A549 (cell line): ENCODE measurements around the gene HOXD12. TPM values are rescaled to one million over a fixed set of nuclear protein-coding genes. Genes with fewer than 3 reads are reported as not detected.

ENCODE experiments used
- ATAC-seq, 2 experiments: fragments of 200-7000 bp in 1 of 2; fragments of >200 bp in 1 of 2; cut with Nextera tagmentation in 1 of 2; cut with Tn5 transposase in 1 of 2; 3 replicates each; pipeline versions ENCODE4 v1.8.0 to v1.9.1; 2018 to 2020; ENCODE audit warnings: mild to moderate bottlenecking in 1 of 2, moderate library complexity in 1 of 2
- CTCF ChIA-PET: fragments of 300-600 bp; sonication (Branson Sonifier 250); formaldehyde crosslinking; extraction: SDS; loops from one replicate; lab custom pipeline; 2021; ENCODE audit warnings: antibody characterized with exemption, inconsistent platforms; lab: Yijun Ruan, JAX
- POLR2A ChIA-PET: fragments of 350-600 bp; formaldehyde crosslinking; extraction: SDS; loops from one replicate; lab custom pipeline; 2021; ENCODE audit warnings: antibody characterized with exemption, inconsistent platforms; lab: Yijun Ruan, JAX
- DNase-seq, 2 experiments: peaks; one replicate each; pipeline versions ENCODE4 v3.0.0 to v3.0.0-alpha.2; 2011 to 2016; ENCODE audit warnings: low read depth in 1 of 2, low spot score in 1 of 2
- FAIRE-seq: peaks from 2 replicates; lab custom pipeline; 2011; peaks lifted over from hg19 to GRCh38; lab: Jason Lieb, UNC
- H3K27ac ChIP-seq, 2 experiments: fragments of >200 bp; sonication (Bioruptor Twin); formaldehyde crosslinking; 3 replicates each; pipeline ENCODE4 v1.5.1; 2016 to 2017
- H3K4me1 ChIP-seq: fragments of >200 bp; sonication (Bioruptor Twin); formaldehyde crosslinking; 3 replicates; pipeline ENCODE4 v1.6.1; 2016
- H3K4me2 ChIP-seq: fragments of >200 bp; sonication (Bioruptor Twin); formaldehyde crosslinking; 3 replicates; pipeline ENCODE4 v1.6.1; 2016
- H3K4me3 ChIP-seq: fragments of >200 bp; sonication (Bioruptor Twin); formaldehyde crosslinking; 3 replicates; pipeline ENCODE4 v1.5.1; 2016
- H3K9me3 ChIP-seq: fragments of >200 bp; sonication (Bioruptor Twin); formaldehyde crosslinking; 3 replicates; pipeline ENCODE4 v1.6.1; 2016
- CBX2 ChIP-seq: fragments of 200-600 bp; sonication (generic); IDR thresholded peaks from 2 replicates; pipeline ENCODE4 v1.6.1; 2016; ENCODE audit warnings: low read depth, mild to moderate bottlenecking, borderline replicate concordance
- EHMT2 ChIP-seq: fragments of 200-600 bp; sonication (generic); IDR thresholded peaks from 2 replicates; pipeline ENCODE4 v1.6.1; 2016; ENCODE audit warnings: antibody characterized with exemption, low read depth, mild to moderate bottlenecking, moderate library complexity
- FOSB ChIP-seq: fragments of 250-450 bp; sonication (Bioruptor Pico); IDR thresholded peaks from 2 replicates; pipeline ENCODE4 v1.5.0; 2020; ENCODE audit warnings: mild to moderate bottlenecking, moderate library complexity
- FOSL2 ChIP-seq, 2 experiments: fragments of 450-650 bp in 1 of 2; fragments of >200 bp in 1 of 2; sonication (Bioruptor Twin) in 1 of 2; formaldehyde crosslinking; IDR thresholded peaks; 2 replicates each; pipeline versions ENCODE4 v1.5.0 to v1.6.1; 2016 to 2020; ENCODE audit warnings: mild to moderate bottlenecking in 1 of 2, moderate library complexity in 1 of 2
- HOXB13 ChIP-seq: fragments of 250-450 bp; sonication (Bioruptor Pico); IDR thresholded peaks from 2 replicates; pipeline ENCODE4 v1.5.0; 2020; ENCODE audit warnings: low read depth, mild to moderate bottlenecking, moderate library complexity
- MAFK ChIP-seq: fragments of 450-650 bp; IDR thresholded peaks from 2 replicates; pipeline ENCODE4 v1.6.1; 2014; ENCODE audit not compliant: partially characterized antibody
- MAZ ChIP-seq: fragments of 150-350 bp; IDR thresholded peaks from 2 replicates; pipeline ENCODE4 v1.6.1; 2014; ENCODE audit warnings: antibody characterized with exemption, low read depth, low read length, borderline replicate concordance
- SMC3 ChIP-seq: fragments of >200 bp; sonication (Bioruptor Twin); formaldehyde crosslinking; IDR thresholded peaks from 3 replicates; pipeline ENCODE4 v1.6.1; 2018; ENCODE audit warnings: inconsistent platforms
- ZFP36 ChIP-seq: fragments of 450-650 bp; IDR thresholded peaks from 2 replicates; pipeline ENCODE4 v1.6.1; 2014; ENCODE audit warnings: borderline replicate concordance; ENCODE audit not compliant: partially characterized antibody
- WGBS: methylation state at CpG from one replicate; pipeline ENCODE4 v1.1.6; 2017; ENCODE audit errors: missing lambda C conversion rate; 5-methylcytosine and 5-hydroxymethylcytosine counted together
- polyA plus RNA-seq, 4 experiments: library from polyadenylated mRNA; depleted of rRNA in 3 of 4; stranded (reverse); fragments of >200 nt; fragmentation: RNase III in 1 of 4; extraction: RNeasy Plus Mini Kit Qiagen cat#74134 plus additional on column Dnase treatment in 1 of 4; gene quantifications; 2 replicates in 3 of 4; 3 replicates in 1 of 4; pipeline ENCODE4 v1.2.3, GENCODE V29; 2011 to 2017
- TF ChIP-seq, protein P1 (sequence below): fragments of >200 bp; sonication (Bioruptor Twin); formaldehyde crosslinking; IDR thresholded peaks from 3 replicates; pipeline ENCODE4 v1.6.1; 2016
- TF ChIP-seq, protein P2 (sequence below): IDR thresholded peaks from 2 replicates; pipeline ENCODE4 v1.6.1; 2012
- TF ChIP-seq, protein P3 (sequence below): fragments of 250-450 bp; sonication (Bioruptor Pico); IDR thresholded peaks from 2 replicates; pipeline ENCODE4 v1.5.0; 2021; ENCODE audit warnings: mild to moderate bottlenecking, moderate library complexity, borderline replicate concordance
- TF ChIP-seq, protein P4 (sequence below): fragments of 450-650 bp; IDR thresholded peaks from 2 replicates; pipeline ENCODE4 v1.6.1; 2014; ENCODE audit warnings: antibody characterized with exemption
- TF ChIP-seq, protein P5 (sequence below): fragments of 250-450 bp; sonication (Bioruptor Pico); IDR thresholded peaks from 2 replicates; pipeline ENCODE4 v1.5.0; 2020; ENCODE audit warnings: low read depth, mild to moderate bottlenecking, moderate library complexity

Gene HOXD12
- polyA plus RNA-seq, 2 of the 4 experiments (the other 2 are of a cell fraction): not detected

DNA sequence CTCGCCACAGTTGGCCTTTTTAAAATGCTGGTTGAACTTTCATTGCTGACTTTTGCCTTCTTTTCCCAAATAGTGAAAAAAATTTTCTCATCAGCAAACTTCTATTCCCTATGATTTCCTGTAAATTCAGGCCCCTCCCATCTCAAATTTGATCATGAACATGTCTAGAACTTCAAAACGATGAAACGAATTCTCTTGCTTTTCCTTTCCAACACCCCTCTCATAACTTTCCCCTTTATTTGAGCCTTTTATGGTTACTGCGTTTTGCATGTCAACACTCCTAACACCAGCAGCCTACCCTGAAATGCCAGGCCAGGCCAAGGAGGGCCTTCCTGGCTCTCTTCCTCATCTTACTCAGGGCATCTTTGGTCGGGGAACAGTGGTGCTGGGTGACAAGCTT, 8.7 kb upstream of the HOXD12 start:
- H3K4me1 ChIP-seq: peaks cover 5% of the 10 kb centered on the region; the same call in 1 of the 3 replicates
- CTCF ChIA-PET: interaction anchor here (1.4 to 2.2 kb wide), 3 partner anchors 11 to 401 kb away, joined by 4 to 8 read pairs (median 6); no protein-coding TSS in a partner anchor
- 60% methylated on average over 5 of the region's 5 CpGs for WGBS
- POLR2A ChIA-PET: no interaction called here
- no peak overlapping the region for H3K4me2 ChIP-seq
- FAIRE-seq (no peak), ATAC-seq (no peak)
- H3K4me3 ChIP-seq: no peak overlapping the region
- TF ChIP-seq, protein P1, sequence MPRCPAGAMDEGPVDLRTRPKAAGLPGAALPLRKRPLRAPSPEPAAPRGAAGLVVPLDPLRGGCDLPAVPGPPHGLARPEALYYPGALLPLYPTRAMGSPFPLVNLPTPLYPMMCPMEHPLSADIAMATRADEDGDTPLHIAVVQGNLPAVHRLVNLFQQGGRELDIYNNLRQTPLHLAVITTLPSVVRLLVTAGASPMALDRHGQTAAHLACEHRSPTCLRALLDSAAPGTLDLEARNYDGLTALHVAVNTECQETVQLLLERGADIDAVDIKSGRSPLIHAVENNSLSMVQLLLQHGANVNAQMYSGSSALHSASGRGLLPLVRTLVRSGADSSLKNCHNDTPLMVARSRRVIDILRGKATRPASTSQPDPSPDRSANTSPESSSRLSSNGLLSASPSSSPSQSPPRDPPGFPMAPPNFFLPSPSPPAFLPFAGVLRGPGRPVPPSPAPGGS: no peak
- TF ChIP-seq HOXB13 (no peak), FOSL2 (IDR thresholded peaks at IDR 0.05) (no peak), FOSL2 (CRISPR knock-in tag; IDR thresholded peaks at IDR 0.05) (no peak), MAZ (no peak), ZFP36 (no peak), FOSB (CRISPR knock-in tag) (no peak), CBX2 (no peak)
- TF ChIP-seq, protein P2, sequence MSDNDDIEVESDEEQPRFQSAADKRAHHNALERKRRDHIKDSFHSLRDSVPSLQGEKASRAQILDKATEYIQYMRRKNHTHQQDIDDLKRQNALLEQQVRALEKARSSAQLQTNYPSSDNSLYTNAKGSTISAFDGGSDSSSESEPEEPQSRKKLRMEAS: no peak
- TF ChIP-seq, protein P3, sequence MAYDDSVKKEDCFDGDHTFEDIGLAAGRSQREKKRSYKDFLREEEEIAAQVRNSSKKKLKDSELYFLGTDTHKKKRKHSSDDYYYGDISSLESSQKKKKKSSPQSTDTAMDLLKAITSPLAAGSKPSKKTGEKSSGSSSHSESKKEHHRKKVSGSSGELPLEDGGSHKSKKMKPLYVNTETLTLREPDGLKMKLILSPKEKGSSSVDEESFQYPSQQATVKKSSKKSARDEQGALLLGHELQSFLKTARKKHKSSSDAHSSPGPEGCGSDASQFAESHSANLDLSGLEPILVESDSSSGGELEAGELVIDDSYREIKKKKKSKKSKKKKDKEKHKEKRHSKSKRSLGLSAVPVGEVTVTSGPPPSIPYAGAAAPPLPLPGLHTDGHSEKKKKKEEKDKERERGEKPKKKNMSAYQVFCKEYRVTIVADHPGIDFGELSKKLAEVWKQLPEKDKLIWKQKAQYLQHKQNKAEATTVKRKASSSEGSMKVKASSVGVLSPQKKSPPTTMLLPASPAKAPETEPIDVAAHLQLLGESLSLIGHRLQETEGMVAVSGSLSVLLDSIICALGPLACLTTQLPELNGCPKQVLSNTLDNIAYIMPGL (CRISPR knock-in tag): no peak
- TF ChIP-seq, all 56 proteins: peak for 0
- Histone ChIP-seq H3K27ac (no peak overlapping the region), H3K9me3 (no peaks in the 10 kb centered on the region)
- DNase-seq: no peak

DNA sequence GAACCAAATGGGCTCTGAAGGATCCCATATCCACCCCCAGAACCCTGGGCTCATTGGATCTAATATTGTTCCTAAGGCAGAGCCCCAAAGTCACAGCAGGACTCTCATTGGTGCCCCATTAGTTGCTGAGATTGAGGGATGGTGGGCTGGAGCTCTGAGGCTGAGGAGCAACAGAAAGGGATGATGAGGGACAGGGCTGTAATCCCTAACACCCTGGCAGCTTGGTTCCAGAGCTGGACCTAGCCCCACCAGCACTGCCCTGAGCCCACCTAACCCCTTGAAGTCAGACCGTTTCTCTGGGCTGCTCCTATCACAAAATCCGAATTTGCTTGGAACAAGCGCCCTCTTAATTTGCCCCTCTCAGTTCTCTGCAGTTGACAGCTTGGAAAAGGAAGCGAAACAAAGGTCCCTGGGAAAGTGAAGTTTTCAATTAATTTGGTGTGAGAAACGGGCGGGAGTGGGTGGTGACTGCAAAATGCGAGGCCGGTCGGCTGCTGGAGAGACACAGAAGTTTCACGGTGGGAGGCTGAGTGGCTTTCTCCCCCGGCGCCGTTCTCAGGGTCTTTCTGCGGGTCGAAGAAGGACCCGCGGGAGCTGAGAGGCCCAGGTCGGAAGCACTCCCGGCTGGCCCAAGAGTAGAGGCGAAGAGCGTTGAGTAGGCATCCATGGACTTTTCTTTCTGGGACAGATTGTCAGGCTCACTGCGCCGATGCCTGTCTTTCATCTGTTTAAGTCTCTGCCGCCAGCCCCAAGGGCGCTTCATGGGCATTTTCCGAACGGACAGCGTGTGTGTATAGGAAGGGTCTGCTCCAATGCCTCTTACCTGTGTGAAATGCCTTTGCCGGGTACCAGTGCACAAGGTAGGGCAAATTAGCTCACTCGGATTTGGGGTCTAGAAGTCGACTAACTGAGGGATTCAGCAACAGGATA, 8.0 kb upstream of the HOXD12 start:
- Histone ChIP-seq H3K4me2 (no peak overlapping the region), H3K9me3 (no peaks in the 10 kb centered on the region), H3K4me1 (peaks cover 2% of the 10 kb centered on the region; the same call in 1 of the 3 replicates), H3K27ac (no peak overlapping the region), H3K4me3 (no peak overlapping the region)
- 73% methylated on average over 31 of the region's 31 CpGs for WGBS
- TF ChIP-seq MAFK (no peak), FOSL2 (IDR thresholded peaks at IDR 0.05) (no peak), FOSL2 (CRISPR knock-in tag; IDR thresholded peaks at IDR 0.05) (no peak), CBX2 (no peak)
- no peak for DNase-seq
- CTCF ChIA-PET: interaction anchor here (1.4 to 2.2 kb wide), 3 partner anchors 12 to 401 kb away, joined by 4 to 8 read pairs (median 6); no protein-coding TSS in a partner anchor
- no peak for FAIRE-seq
- ATAC-seq: no peak
- POLR2A ChIA-PET: no interaction called here

DNA sequence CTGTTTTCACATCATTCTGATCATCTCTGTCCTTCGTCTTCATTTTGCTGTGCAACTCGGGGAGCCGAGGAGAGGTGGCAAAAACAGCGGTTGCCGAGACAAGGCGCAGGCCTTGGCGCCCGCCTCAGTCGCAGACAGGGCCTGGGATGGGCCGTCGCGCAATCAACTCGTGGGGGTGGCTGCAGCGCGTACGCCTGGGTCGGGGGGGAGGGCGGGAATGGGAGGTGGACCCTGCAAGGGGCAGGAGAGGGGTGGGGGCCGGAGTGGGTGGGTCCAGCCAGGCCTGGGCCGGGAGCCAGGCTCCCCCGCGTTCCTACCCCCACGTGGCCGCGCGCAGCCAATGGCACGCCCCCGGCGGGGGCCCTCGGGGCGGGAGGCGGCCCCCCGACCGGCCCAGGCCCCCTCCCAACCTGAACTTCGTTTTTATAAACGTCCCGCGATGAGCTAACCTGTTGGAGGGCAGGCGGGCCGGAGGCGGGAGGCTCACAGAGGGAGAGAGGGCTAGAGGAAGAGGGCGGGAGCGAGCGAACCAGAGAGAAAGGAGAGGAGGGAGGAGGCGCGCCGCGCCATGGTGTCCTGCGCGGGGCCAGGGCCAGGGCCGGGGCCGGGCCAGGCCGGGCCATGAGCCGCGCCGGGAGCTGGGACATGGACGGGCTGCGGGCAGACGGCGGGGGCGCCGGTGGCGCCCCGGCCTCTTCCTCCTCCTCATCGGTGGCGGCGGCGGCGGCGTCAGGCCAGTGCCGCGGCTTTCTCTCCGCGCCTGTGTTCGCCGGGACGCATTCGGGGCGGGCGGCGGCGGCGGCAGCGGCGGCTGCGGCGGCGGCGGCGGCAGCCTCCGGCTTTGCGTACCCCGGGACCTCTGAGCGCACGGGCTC, 7.1 kb upstream of the HOXD12 start, which contains the start of gene HOXD13:
Gene HOXD13 (plus strand): TSS at position 452 of the 875 bp plus-strand sequence. CDS start 170 bp downstream, at position 622.
- peak within 1 kb of the TSS; percentile 46 for H3K4me3 ChIP-seq
- no peak for DNase-seq
- TF ChIP-seq SMC3 (no peak), EHMT2 (no peak)
- TF ChIP-seq, protein P4, sequence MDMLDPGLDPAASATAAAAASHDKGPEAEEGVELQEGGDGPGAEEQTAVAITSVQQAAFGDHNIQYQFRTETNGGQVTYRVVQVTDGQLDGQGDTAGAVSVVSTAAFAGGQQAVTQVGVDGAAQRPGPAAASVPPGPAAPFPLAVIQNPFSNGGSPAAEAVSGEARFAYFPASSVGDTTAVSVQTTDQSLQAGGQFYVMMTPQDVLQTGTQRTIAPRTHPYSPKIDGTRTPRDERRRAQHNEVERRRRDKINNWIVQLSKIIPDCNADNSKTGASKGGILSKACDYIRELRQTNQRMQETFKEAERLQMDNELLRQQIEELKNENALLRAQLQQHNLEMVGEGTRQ: no peak
- TF ChIP-seq, protein P5, sequence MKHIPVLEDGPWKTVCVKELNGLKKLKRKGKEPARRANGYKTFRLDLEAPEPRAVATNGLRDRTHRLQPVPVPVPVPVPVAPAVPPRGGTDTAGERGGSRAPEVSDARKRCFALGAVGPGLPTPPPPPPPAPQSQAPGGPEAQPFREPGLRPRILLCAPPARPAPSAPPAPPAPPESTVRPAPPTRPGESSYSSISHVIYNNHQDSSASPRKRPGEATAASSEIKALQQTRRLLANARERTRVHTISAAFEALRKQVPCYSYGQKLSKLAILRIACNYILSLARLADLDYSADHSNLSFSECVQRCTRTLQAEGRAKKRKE: no peak
- peak; percentile 16 to 28; a peak in 2 of 6 replicates for ATAC-seq
- peak within 1 kb of the TSS; percentile 67 for H3K4me2 ChIP-seq
- FAIRE-seq: no peak
- WGBS: 65% methylated on average over 55 of the region's 95 CpGs
- no peaks in the 10 kb centered on the region for H3K9me3 ChIP-seq
- peak within 1 kb of the TSS; percentile 50 to 79; a peak in 4 of 6 replicates for H3K27ac ChIP-seq
- ChIA-PET CTCF (interaction anchor here (1.4 to 2.2 kb wide), 4 partner anchors 11 to 402 kb away, joined by 3 to 8 read pairs (median 5); no protein-coding TSS in a partner anchor), POLR2A (no interaction called here)
- peaks cover 7% of the 10 kb centered on the region; the same call in 2 of the 3 replicates for H3K4me1 ChIP-seq
